ENCODE results near the gene ZNF154. TPM values are rescaled to one million over a fixed set of nuclear protein-coding genes. Genes with fewer than 3 reads are reported as not detected.
A peak's percentile ranks its signal among the peaks of the same experiment; 100 is the strongest.
"Not testable (repeated sequence)": the region's sequence is repeated elsewhere in the genome, so short reads cannot be mapped to it uniquely, and the experiment has no call there.

ZNF154 gene
- 11.7 TPM for total RNA-seq

GRCh38 chr19:57708641-57709361, at the start of gene ZNF154:
TSS of gene ZNF154 (minus strand) at chr19:57709204. CDS start at chr19:57708971, 233 bp downstream.
- peak; percentile 71 for DNase-seq (ENCODE audit: low spot score)

GRCh38 chr19:57757941-57758340, 48.9 kb upstream of the ZNF154 start:
- DNase-seq (ENCODE audit: low spot score), result no peak

- no peak for DNase-seq (ENCODE audit: low spot score)
Measured at GRCh38 chr19:57755031-57755430, 46.0 kb upstream of the ZNF154 start.

- DNase-seq (ENCODE audit: low spot score), result no peak
Measured at GRCh38 chr19:57754091-57754673, 45.2 kb upstream of the ZNF154 start.

GRCh38 chr19:57748029-57748428, 39.0 kb upstream of the ZNF154 start:
- no peak for DNase-seq (ENCODE audit: low spot score)

GRCh38 chr19:57747472-57747807, 38.4 kb upstream of the ZNF154 start:
- DNase-seq (ENCODE audit: low spot score), result no peak

GRCh38 chr19:57746580-57747471, 37.8 kb upstream of the ZNF154 start, which contains the start of gene ZNF776:
TSS of gene ZNF776 (plus strand) at chr19:57746815. CDS start at chr19:57747059, 244 bp downstream.
- DNase-seq (ENCODE audit: low spot score), result peak; percentile 93

- not testable (repeated sequence) for DNase-seq (ENCODE audit: low spot score)
Measured at GRCh38 chr19:57738770-57739169, 29.8 kb upstream of the ZNF154 start.

- DNase-seq (ENCODE audit: low spot score), result peak; percentile 65
Measured at GRCh38 chr19:57738320-57738719, 29.3 kb upstream of the ZNF154 start.

- no peak for DNase-seq (ENCODE audit: low spot score)
Measured at GRCh38 chr19:57720878-57721277, 11.9 kb upstream of the ZNF154 start.

GRCh38 chr19:57719901-57720519, 11.0 kb upstream of the ZNF154 start:
- DNase-seq (ENCODE audit: low spot score), result no peak

GRCh38 chr19:57719424-57719823, 10.4 kb upstream of the ZNF154 start:
- no peak for DNase-seq (ENCODE audit: low spot score)

- DNase-seq (ENCODE audit: low spot score), result no peak
Measured at GRCh38 chr19:57712222-57712621, 3.2 kb upstream of the ZNF154 start.

GRCh38 chr19:57709616-57710015, 612 bp upstream of the ZNF154 start:
- DNase-seq (ENCODE audit: low spot score), result no peak

GRCh38 chr19:57706346-57706745, 2.7 kb downstream of the ZNF154 start:
- no peak for DNase-seq (ENCODE audit: low spot score)

- DNase-seq (ENCODE audit: low spot score), result no peak
Measured at GRCh38 chr19:57701625-57702024, 7.4 kb downstream of the ZNF154 start.

- DNase-seq (ENCODE audit: low spot score), result no peak
Measured at GRCh38 chr19:57689750-57690149, 19.3 kb downstream of the ZNF154 start.

GRCh38 chr19:57688011-57688763, 20.8 kb downstream of the ZNF154 start:
- no peak for DNase-seq (ENCODE audit: low spot score)

GRCh38 chr19:57687363-57688010, 21.5 kb downstream of the ZNF154 start:
- no peak for DNase-seq (ENCODE audit: low spot score)

- no peak for DNase-seq (ENCODE audit: low spot score)
Measured at GRCh38 chr19:57686727-57687126, 22.3 kb downstream of the ZNF154 start.

Data from mucosa of gallbladder (tissue), 1 donor.